SH-SY5Y (cell line): Measurements from ENCODE around the gene ADD1.

ENCODE experiments used
- GATA2 ChIP-seq: IDR thresholded peaks from 2 replicates; pipeline ENCODE4 v1.6.1; 2011; ENCODE audit warnings: mild to moderate bottlenecking, low read depth, low read length
- GATA3 ChIP-seq: IDR thresholded peaks from 2 replicates; pipeline ENCODE4 v1.6.1; 2011; ENCODE audit warnings: low read depth, mild to moderate bottlenecking, low read length, moderate library complexity

DNA sequence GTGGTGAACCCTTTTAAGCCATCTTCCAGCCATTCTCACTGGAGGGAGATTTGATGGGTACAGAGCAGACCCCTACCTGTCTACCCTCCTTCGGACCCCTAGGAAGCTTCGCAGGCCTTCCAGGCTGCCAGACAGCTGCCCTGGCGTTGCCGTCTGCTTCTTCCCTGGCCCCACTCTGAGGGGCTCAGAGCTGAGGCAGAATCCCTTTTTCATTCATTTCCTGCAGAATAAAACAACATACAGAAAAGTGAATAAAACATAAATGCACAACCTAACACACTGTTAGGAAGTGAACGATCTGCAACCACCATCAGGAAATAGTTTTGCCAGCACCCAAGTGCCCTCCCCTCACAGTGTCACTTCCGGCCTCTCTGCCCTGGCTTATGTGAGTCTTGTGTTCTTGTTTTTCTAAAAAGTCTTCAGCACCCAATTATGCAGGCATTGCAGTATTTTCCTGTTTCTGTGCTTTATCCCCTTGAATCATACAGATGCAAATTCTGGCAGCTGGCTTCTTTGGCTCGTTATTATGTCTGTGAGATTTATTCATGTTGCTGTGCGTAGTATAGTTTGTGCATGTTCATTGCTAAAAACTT is 5.6 kb upstream of the ADD1 start:
- no peak for TF ChIP-seq GATA3
- no peak for TF ChIP-seq GATA2
